Raji (cell line): Measurements from ENCODE around the gene ARMC8.

Experiments
- POLR2A ChIP-seq: IDR thresholded peaks from 2 replicates; pipeline ENCODE4 v1.6.1; 2011; ENCODE audit warnings: low read depth, low read length, control low read depth; ENCODE audit not compliant: insufficient read depth

ARMC8 gene

GRCh38 chr3:138310494-138310893 lies 123.4 kb downstream of the ARMC8 start:
- TF ChIP-seq POLR2A, result no peak

DNA sequence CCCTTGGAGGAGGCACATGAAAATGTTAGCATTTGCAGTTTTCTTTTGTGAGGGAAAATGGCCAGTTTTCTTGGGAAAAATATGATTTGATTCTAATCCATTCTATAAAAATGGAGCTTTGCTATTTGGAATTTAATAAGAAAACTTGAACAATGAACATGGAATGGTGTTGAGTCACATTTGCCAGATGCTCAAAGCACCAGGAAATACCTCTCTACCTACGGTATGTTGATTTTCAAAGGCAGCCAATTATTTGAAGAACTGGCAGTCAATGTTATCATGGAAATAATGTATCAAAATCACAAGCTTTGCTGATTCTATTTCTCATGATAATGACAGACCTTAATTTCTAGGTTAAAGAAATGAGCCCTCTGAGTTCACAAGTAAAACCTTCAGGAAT lies 127.7 kb downstream of the ARMC8 start:
- no peak for TF ChIP-seq POLR2A

GRCh38 chr3:138317687-138318086 lies 130.6 kb downstream of the ARMC8 start:
- no peak for TF ChIP-seq POLR2A

DNA sequence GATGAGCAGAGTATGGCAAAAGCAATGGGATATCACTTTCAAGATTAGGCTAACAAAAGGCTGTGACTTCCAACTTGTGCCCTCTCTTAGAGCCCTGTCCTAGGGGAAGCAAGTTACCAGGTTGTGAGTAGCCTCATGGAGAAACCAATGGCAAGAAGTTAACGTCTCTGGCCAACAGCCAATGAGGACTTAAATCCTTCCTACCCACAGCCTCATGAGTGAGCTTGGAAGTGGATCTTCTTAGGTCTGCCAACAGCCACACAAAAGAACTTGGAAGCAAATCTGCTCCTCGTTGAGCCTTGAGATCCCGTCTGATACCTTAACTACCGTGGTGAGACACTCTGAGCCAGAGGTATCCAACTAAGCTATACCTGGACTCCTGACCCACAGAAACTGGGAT lies 136.9 kb downstream of the ARMC8 start:
- no peak for TF ChIP-seq POLR2A

DNA sequence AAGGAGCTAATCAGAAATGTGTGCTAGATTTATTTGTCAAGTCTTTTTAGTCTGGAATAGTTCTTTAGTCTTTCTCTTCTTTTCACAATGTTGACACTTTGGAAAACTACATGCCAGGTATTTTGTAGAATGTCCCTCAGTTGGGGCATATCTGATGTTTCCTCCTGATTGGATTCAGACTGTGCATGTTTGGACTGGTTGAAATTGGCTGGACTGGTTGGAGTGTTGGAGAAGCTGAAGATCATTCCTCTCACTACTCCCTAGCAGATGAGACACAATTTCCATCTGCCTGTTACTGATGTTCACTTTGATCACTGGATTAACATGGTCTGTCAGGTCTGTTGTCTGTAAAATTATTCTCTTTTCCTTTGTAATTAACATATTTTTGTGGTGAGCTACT lies 138.9 kb downstream of the ARMC8 start:
- TF ChIP-seq POLR2A, result no peak

DNA sequence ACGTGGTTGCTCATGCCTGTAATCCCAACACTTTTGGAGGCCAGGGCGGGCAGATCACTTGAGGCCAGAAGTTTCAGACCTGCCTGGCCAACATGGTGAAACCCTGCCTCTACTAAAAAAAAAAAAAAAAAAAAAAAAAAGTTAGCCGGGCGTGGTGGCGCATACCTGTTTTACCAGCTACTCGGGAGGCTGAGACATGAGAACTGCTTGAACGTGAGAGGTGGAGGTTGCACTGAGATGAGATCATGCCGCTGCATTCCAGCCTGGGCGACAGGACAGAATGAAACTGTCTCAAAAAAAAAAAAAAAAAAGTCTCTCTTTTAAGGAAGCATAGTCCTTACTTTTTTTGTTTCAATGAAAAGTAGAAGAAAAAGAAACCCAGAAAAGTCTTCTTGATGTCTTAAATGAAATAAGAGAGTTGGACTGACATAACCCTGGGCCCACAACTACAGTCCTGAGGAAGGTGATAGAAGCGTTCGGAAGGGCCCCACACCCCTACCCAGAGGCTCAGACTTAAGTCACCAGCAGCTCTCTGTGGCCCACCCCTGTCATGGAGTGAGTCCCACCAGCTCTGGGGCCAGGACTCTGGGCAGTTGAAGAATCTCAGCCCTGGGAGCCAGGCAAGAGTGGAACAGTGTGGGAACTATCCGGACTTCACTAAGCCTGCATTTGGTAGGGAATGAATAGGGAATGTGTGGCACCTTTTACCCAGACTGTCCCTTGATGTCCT lies 139.9 kb downstream of the ARMC8 start:
- no peak for TF ChIP-seq POLR2A

DNA sequence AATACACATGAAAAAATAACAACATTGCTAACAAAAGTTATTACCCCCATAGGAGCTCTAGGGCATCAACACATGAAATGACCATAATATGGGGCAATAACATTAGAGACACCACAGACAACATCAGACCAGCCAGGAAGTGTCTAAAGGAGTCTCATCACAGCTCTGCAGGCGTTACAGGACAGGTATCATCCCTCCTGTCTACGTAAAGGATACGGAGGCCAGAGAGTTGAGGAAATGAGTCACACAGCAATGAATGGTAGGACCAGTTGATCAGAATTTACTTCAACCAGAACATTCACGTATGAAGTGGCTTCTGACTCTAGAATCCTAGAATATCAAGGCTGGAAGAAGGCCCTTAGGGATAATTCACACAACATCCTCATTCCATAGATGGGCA lies 140.7 kb downstream of the ARMC8 start:
- TF ChIP-seq POLR2A, result no peak

DNA sequence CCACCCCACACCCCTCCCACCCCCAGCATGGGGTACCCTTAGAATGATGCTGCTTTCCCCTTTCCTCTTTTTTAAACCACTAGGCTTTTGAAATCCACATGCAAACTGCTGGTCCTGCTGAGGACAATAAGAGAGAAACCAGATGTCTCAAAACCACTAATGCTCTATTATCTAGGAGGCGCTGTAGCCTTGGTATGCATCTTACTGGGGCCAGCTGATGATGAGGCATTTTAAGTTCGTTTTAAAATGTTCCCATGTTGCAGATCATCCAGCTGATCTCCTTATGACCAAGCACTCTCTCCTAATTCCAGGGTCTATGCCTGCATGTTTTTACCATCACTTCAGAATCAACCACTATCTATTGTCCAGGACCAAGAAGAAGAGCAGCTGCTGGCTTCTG lies 141.2 kb downstream of the ARMC8 start:
- TF ChIP-seq POLR2A, result no peak

GRCh38 chr3:138329127-138329983 lies 142.3 kb downstream of the ARMC8 start, which contains the start of gene NME9:
TSS of gene NME9 (minus strand) at chr3:138329851. CDS start at chr3:138329335, 516 bp downstream.
- TF ChIP-seq POLR2A, result no peak

DNA sequence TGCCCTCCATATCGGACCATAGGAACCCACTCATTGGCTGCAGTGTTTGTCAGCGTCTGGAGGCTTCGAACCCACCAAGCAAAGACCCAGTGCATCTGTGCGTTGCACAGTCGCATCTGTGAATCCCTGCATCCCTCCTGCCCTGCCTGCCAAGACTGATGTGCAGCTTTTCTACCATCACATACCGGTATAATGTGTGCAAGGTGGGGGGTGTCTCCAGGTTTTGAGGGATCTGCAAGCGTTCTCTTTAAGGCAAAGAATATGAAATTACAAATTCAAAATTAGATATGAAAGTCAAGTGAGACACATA lies 142.8 kb downstream of the ARMC8 start:
- TF ChIP-seq POLR2A, result no peak

- TF ChIP-seq POLR2A, result no peak
Measured at GRCh38 chr3:138331143-138331894, 144.2 kb downstream of the ARMC8 start.

DNA sequence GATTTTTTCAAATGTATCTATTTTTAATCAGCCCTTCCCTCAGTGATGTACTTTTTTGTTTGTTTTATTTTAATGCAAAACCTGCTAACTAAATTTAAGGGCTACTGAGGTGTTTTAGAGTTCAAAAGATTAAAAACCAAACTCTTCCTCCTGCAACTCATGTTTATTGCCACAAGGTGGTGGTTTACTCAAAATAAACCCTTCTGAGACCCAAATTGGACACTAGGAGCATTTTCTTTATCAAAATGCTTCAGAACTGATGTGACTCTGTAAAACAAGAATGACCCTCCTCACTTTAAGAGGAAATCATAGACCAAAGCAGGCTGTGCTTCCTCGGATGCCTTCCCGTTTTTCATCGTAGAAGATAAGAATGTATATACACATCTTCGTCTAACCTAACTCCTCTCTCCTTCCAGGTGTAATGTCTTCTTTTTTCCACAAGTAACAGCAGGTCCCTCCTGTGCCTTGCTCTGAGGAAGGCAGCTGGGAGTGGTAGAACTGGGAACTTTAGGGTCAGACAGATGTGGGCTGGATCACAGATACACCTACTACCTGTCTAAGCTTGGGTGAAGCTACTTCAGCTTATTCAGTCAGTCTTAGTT lies 145.5 kb downstream of the ARMC8 start:
- no peak for TF ChIP-seq POLR2A

- TF ChIP-seq POLR2A, result no peak
Measured at GRCh38 chr3:138334608-138335007, 147.5 kb downstream of the ARMC8 start.

DNA sequence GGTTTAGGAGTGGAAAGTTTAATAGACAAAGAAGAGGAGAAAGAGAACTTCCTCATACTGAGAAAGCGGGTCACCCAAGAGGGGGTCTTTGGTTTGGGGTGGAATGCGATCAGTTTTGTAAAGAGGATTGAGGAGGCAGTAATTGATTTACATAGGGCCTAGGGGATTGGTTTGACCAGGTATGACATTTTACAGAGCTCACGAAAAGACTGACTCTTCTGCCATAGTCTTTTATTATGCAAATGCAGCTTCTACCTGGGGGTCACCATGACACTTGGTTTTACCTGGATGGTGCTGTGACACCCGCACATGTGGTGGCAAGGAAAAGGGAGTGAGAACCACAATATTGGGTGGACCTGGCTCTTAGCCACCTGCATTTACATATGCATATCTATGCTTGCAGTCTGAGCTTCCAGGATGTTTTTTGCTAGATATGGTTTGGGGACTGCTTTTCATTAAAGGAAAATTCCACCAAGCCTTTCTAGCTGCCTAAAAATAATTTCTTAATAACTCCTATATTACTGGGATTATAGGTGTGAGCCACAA lies 149.4 kb downstream of the ARMC8 start:
- no peak for TF ChIP-seq POLR2A

GRCh38 chr3:138338244-138338643 lies 151.1 kb downstream of the ARMC8 start:
- TF ChIP-seq POLR2A, result no peak
